Lower leg skin (tissue), 4 donors: ENCODE data around the gene LGALS8. TPM values are rescaled to one million over a fixed set of nuclear protein-coding genes. Genes with fewer than 3 reads are reported as not detected.
"Not testable (repeated sequence)": the region's sequence is repeated elsewhere in the genome, so short reads cannot be mapped to it uniquely, and the experiment has no call there.

Experiments used
- DNase-seq, 2 donors: peaks; one replicate each; pipeline ENCODE4 v3.0.0-alpha.2; 2019; ENCODE audit warnings: low spot score in 2 of 2
- H3K4me3 ChIP-seq: fragments of 200-600 bp; sonication (generic); 2 replicates; pipeline ENCODE4 v1.5.1; 2017; ENCODE audit warnings: mild to moderate bottlenecking, low read depth; ENCODE audit not compliant: poor library complexity, severe bottlenecking
- POLR2A ChIP-seq, 2 donors: fragments of 450-650 bp; IDR thresholded peaks; one replicate each; pipeline ENCODE4 v1.6.1; 2016 to 2017; ENCODE audit warnings: antibody characterized with exemption in 2 of 2, mild to moderate bottlenecking in 1 of 2, moderate library complexity in 1 of 2
- WGBS, 2 donors: methylation state at CpG; one replicate each; pipeline ENCODE4 v1.1.5; 2018; 5-methylcytosine and 5-hydroxymethylcytosine counted together
- intact Hi-C: fragments of 100-400 bp; cut with DNase I; formaldehyde crosslinking; loops from one replicate; pipeline ENCODE4 v1.15.0; 2023; ENCODE audit warnings: low total_unique reads
- total RNA-seq, 4 donors: library from RNA; depleted of rRNA; stranded (reverse); fragments of >200 nt; gene quantifications; one replicate each; pipeline ENCODE4 v1.1.0, GENCODE V29; 2016
- TF ChIP-seq, protein P1 (sequence below), 3 donors: fragments of 450-650 bp; IDR thresholded peaks; one replicate each; pipeline ENCODE4 v1.5.1; 2016; ENCODE audit warnings: antibody characterized with exemption in 3 of 3, mild to moderate bottlenecking in 3 of 3, moderate library complexity in 2 of 3

LGALS8 gene
- total RNA-seq, 4 donors from 2014 or later = 80.2 to 138 (median 89.4) TPM

DNA sequence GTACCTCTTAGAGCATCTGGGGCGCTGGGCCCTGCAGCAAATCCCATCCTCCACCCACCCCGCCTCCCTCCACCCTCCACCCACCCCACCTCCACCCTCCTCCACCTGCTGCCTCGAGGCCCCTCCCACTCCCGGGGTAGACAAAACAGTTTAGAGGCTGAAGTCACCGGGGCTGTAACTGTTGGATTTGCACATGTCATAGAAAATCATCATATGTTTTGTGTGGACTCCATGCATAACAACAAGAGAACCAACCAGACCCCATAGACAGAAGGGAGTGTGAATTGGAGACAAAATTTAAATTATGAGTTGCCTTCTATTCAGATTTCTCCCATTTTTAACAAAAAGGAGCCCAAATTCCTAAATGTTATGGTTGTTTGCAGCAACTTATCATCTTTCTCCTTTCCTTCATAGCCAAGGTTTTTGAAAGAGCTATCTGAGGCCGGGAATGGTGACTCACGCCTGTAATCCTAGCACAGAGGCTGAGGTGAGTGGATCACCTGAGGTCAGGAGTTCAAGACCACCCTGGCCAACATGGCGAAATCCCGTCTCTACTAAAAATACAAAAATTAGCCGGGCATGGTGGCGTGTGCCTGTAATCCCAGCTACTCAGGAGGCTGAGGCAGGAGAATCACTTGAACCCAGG, 28.2 kb upstream of the LGALS8 start:
- H3K4me3 ChIP-seq = no peak overlapping the region
- peak in 1 of 2 donors; percentile 39 for DNase-seq
- intact Hi-C loops = no loop called here
- no peak for TF ChIP-seq POLR2A (IDR thresholded peaks at IDR 0.05)
- TF ChIP-seq, protein P1, sequence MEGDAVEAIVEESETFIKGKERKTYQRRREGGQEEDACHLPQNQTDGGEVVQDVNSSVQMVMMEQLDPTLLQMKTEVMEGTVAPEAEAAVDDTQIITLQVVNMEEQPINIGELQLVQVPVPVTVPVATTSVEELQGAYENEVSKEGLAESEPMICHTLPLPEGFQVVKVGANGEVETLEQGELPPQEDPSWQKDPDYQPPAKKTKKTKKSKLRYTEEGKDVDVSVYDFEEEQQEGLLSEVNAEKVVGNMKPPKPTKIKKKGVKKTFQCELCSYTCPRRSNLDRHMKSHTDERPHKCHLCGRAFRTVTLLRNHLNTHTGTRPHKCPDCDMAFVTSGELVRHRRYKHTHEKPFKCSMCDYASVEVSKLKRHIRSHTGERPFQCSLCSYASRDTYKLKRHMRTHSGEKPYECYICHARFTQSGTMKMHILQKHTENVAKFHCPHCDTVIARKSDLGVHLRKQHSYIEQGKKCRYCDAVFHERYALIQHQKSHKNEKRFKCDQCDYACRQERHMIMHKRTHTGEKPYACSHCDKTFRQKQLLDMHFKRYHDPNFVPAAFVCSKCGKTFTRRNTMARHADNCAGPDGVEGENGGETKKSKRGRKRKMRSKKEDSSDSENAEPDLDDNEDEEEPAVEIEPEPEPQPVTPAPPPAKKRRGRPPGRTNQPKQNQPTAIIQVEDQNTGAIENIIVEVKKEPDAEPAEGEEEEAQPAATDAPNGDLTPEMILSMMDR (IDR thresholded peaks at IDR 0.05) = no peak
- 58 to 60% methylated on average over 11 of the region's 11 CpGs for WGBS, 2 donors

DNA sequence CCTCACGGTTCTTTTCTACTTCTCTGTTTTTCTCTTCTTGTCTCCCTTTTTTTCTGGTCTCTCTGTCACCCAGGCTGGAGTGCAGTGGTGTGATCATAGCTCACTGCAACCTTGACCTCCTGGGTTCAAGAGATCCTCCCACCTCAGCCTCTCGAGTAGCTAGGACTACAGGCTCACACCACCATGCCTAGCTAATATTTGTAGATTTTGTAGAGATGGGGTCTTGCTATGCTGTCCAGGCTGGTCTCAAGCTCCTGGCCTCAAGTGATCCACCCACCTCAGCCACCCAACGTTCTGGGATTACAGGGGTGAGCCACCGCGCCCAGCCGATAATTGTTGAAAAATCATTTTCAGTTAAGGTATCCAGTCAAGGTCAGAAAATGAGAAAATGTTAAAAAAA, 25.9 kb upstream of the LGALS8 start:
- peak in 1 of 2 donors; percentile 15 for DNase-seq
- no peak overlapping the region for H3K4me3 ChIP-seq
- intact Hi-C loops = no loop called here
- TF ChIP-seq, protein P1 (IDR thresholded peaks at IDR 0.05) = no peak
- no peak for TF ChIP-seq POLR2A (IDR thresholded peaks at IDR 0.05)
- WGBS, 2 donors = 61 to 70% methylated on average over 6 of the region's 6 CpGs

DNA sequence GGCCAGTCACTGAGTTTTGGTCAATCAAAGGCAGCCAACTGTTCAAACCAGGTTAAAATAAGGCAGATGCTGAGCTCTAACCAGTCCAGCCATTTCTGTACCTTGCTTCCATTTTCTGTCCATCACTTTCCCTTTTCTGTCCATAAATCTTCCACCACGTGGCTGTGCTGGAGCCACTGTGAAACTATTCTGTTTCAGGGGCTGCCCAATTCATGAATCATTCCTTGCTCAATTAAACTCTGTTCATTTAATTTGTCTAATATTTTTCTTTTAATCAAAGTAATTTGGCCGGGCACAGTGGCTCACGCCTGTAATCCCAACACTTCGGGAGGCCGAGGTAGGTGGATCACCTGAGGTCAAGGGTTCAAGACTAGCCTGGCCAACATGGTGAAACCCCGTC, 22.7 kb upstream of the LGALS8 start:
- WGBS, 2 donors = 84 to 86% methylated on average over 6 of the region's 6 CpGs
- no peak for TF ChIP-seq POLR2A (IDR thresholded peaks at IDR 0.05)
- TF ChIP-seq, protein P1 (IDR thresholded peaks at IDR 0.05) = no peak
- no peak overlapping the region for H3K4me3 ChIP-seq
- no peak for DNase-seq
- intact Hi-C loops = no loop called here

DNA sequence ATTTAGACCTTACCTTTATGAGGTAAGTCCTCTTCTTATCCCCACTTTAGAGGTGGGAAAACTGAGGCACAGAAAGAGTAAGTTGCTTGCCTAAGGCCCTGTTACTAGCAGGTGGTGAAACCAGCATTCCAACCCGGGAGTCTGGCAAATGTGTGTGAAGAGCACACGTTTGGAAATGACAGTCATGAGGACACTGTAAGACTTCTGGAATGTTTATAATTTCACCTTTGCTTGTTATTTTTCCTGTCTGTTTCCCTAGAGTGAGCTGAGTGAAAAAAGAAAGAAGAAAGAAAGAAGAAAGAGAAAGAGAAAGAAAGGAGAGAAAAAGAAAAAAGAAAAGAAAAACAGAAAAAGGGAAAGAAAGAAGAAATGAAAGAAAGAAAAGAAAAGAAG, 21.2 kb upstream of the LGALS8 start:
- DNase-seq = no peak
- TF ChIP-seq POLR2A (IDR thresholded peaks at IDR 0.05) = no peak
- TF ChIP-seq, protein P1 (IDR thresholded peaks at IDR 0.05) = no peak
- 23 to 24% methylated on average over 2 of the region's 2 CpGs for WGBS, 2 donors
- intact Hi-C loops = no loop called here
- H3K4me3 ChIP-seq = no peak overlapping the region

DNA sequence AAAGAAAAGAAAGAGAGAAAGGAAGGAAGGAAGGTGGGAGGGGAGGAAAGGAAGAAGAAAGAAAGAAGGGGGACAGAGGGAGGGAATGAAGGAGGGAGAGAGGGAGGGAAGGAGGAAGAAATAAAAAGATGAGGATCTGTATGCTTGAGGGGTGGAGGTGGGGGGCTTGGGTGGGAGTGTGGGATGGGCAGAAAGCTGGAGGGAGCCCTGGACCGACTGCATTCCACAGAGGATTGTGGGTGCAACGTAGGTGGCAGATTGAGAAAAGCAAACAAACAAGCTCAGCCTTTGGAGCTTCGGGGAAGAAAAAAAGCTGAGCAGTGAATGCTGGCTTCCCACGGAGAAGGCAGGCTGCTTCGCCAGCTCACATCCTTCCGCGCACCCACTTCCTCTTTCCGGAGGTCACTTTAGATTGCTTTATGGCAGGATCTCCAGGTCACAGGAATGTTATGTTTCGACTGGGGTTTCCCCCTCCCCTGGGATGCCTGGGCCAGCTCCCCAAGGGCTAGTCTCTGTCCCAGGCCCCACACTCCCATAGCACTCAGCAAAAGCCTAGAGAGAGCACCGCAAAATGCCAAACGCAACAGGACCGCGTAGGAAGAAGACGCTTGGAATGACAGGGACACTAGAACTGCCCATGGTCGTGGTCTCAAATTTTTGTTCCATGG, 20.7 kb upstream of the LGALS8 start:
- intact Hi-C loops = no loop called here
- peak in 1 of 2 donors; percentile 40 for DNase-seq
- WGBS, 2 donors = 8 to 11% methylated on average over 15 of the region's 15 CpGs
- no peak overlapping the region for H3K4me3 ChIP-seq
- no peak for TF ChIP-seq POLR2A (IDR thresholded peaks at IDR 0.05)
- TF ChIP-seq, protein P1 (IDR thresholded peaks at IDR 0.05) = no peak

DNA sequence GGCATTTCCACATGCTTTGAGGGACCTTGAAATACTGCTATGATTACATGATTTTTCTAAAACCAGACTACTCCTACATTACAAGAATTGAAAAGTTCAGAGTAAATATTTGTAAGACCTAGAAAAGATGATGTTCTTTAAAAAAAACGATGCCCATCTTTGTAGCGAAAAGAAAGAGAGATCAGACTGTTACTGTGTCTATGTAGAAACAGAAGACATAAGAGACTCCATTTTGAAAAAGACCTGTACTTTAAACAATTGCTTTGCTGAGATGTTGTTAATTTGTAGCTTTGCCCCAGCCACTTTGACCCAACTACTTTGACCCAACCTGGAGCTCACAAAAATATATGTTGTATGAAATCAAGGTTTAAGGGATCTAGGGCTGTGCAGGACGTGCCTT, 19.4 kb upstream of the LGALS8 start:
- DNase-seq, intact Hi-C loops, H3K4me3 ChIP-seq: not testable (repeated sequence)
- WGBS, 2 donors = 83 to 88% methylated on average over 3 of the region's 3 CpGs
